Neural progenitor cell (in vitro differentiated cells): ENCODE data around the gene ST6GAL1. TPM values are rescaled to one million over a fixed set of nuclear protein-coding genes. Genes with fewer than 3 reads are reported as not detected.

ENCODE experiments used
- DNase-seq: peaks from one replicate; pipeline ENCODE4 v3.0.0-alpha.2; 2016; ENCODE audit warnings: low spot score
- H2AFZ ChIP-seq: fragments of 200-600 bp; sonication (generic); replicated peaks from 2 replicates; pipeline ENCODE4 v1.6.1; 2016; ENCODE audit warnings: antibody characterized with exemption
- H3F3A ChIP-seq: fragments of 200-600 bp; sonication (generic); 2 replicates; pipeline ENCODE4 v1.6.1; 2016; ENCODE audit warnings: antibody characterized with exemption, low read depth
- H3K27ac ChIP-seq: fragments of 200-600 bp; sonication (generic); 2 replicates; pipeline ENCODE4 v1.5.1; 2016; ENCODE audit warnings: mild to moderate bottlenecking
- H3K27me3 ChIP-seq: fragments of 200-600 bp; sonication (generic); 2 replicates; pipeline ENCODE4 v1.6.1; 2016; ENCODE audit warnings: mild to moderate bottlenecking, moderate library complexity
- H3K36me3 ChIP-seq: fragments of 200-600 bp; sonication (generic); 2 replicates; pipeline ENCODE4 v1.5.1; 2016
- H3K4me1 ChIP-seq: fragments of 200-600 bp; sonication (generic); 2 replicates; pipeline ENCODE4 v1.6.1; 2016; ENCODE audit warnings: mixed run types
- H3K4me2 ChIP-seq: fragments of 200-600 bp; sonication (generic); 2 replicates; pipeline ENCODE4 v1.6.1; 2016
- H3K4me3 ChIP-seq: fragments of 200-600 bp; sonication (generic); 2 replicates; pipeline ENCODE4 v1.5.1; 2016
- H3K79me2 ChIP-seq: fragments of 200-600 bp; sonication (generic); 2 replicates; pipeline ENCODE4 v1.6.1; 2016; ENCODE audit warnings: low read depth
- H3K9ac ChIP-seq: fragments of 200-600 bp; sonication (generic); 2 replicates; pipeline ENCODE4 v1.6.1; 2016
- H3K9me3 ChIP-seq: fragments of 200-600 bp; sonication (generic); 2 replicates; pipeline ENCODE4 v1.5.1; 2016; ENCODE audit warnings: low read depth
- H4K20me1 ChIP-seq: fragments of 200-600 bp; sonication (generic); 2 replicates; pipeline ENCODE4 v1.6.1; 2016; ENCODE audit warnings: low read depth
- H3K27ac Mint-ChIP-seq: 3 replicates; pipeline ENCODE4 v1.8.0; 2021; ENCODE audit warnings: mixed read lengths
- H3K27me3 Mint-ChIP-seq: 2 replicates; pipeline ENCODE4 v1.8.0; 2022; ENCODE audit warnings: low read depth, mild to moderate bottlenecking, inconsistent platforms, moderate library complexity, mixed read lengths; ENCODE audit not compliant: insufficient read depth
- H3K36me3 Mint-ChIP-seq: 3 replicates; pipeline ENCODE4 v1.8.0; 2021; ENCODE audit warnings: mixed read lengths
- H3K4me1 Mint-ChIP-seq: 3 replicates; pipeline ENCODE4 v1.8.0; 2021; ENCODE audit warnings: mixed read lengths
- H3K4me3 Mint-ChIP-seq: 3 replicates; pipeline ENCODE4 v1.8.0; 2021; ENCODE audit warnings: mild to moderate bottlenecking, moderate library complexity, mixed read lengths
- H3K9me3 Mint-ChIP-seq: 3 replicates; pipeline ENCODE4 v1.8.0; 2020; ENCODE audit warnings: mixed read lengths
- EZH2 ChIP-seq: fragments of 200-600 bp; sonication (generic); IDR thresholded peaks from 2 replicates; pipeline ENCODE4 v1.6.1; 2017; ENCODE audit warnings: antibody characterized with exemption, mild to moderate bottlenecking, moderate library complexity
- EZH2phosphoT487 ChIP-seq: fragments of 200-600 bp; sonication (generic); IDR thresholded peaks from 2 replicates; pipeline ENCODE4 v1.6.1; 2017; ENCODE audit warnings: antibody characterized with exemption
- total RNA-seq: library from RNA; depleted of rRNA; stranded (reverse); fragments of >200 nt; gene quantifications from 2 replicates; pipeline ENCODE4 v1.2.3, GENCODE V29; 2015; ENCODE audit warnings: low replicate concordance
- TF ChIP-seq, protein P1 (sequence below): fragments of 200-600 bp; sonication (generic); IDR thresholded peaks from 2 replicates; pipeline ENCODE4 v1.5.1; 2017; ENCODE audit warnings: antibody characterized with exemption, mild to moderate bottlenecking

Gene ST6GAL1, protein sequence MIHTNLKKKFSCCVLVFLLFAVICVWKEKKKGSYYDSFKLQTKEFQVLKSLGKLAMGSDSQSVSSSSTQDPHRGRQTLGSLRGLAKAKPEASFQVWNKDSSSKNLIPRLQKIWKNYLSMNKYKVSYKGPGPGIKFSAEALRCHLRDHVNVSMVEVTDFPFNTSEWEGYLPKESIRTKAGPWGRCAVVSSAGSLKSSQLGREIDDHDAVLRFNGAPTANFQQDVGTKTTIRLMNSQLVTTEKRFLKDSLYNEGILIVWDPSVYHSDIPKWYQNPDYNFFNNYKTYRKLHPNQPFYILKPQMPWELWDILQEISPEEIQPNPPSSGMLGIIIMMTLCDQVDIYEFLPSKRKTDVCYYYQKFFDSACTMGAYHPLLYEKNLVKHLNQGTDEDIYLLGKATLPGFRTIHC
- total RNA-seq: 27.3 and 39.2 TPM in 2 replicates

DNA sequence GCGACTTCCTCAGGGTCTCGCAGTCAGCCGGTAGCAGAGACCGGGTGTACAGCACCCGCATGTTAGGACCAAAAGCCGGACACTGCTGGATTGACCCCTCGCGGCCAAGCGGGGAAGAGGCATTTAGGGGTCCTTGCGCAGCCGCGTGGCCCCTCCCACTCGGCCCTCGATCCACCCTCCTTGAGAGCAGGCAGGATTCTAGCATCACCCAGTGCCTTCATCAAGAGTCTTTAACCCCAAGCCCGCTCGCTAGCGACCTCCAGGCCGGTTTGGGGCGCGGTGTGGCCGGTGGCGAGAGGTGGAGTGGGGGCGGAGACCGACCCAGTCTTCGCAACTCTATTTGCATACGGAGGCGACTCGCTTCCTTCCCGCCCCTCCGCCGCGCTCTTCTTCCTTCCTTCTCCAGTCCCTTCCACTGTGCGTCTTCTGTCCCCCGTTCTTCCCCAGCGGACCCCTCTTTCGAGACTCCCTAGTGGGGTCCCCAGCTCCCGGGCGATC is at the start of gene ST6GAL1:
ST6GAL1 (plus strand) TSS at position 384 of the 498 bp plus-strand sequence. CDS start 112,178 bp downstream, outside the sequence.
- H3K9me3 ChIP-seq: no peaks in the 10 kb centered on the region
- H3K79me2 ChIP-seq: peaks cover 41% of the 10 kb centered on the region
- no peaks in the 10 kb centered on the region for H3K36me3 ChIP-seq
- peak; percentile 86 for DNase-seq
- H3F3A ChIP-seq: peaks cover 41% of the 10 kb centered on the region
- peaks cover 6% of the 10 kb centered on the region for H3K27me3 ChIP-seq
- H3K4me2 ChIP-seq: peak within 1 kb of the TSS; percentile 96
- Mint-ChIP-seq H3K4me3 (peak within 1 kb of the TSS; percentile 96), H3K27me3 (peaks cover 22% of the 10 kb centered on the region), H3K9me3 (peaks cover 4% of the 10 kb centered on the region), H3K4me1 (peaks cover 21% of the 10 kb centered on the region), H3K36me3 (peaks cover 6% of the 10 kb centered on the region), H3K27ac (peak within 1 kb of the TSS; percentile 86)
- peak within 1 kb of the TSS; percentile 46 for H3K9ac ChIP-seq
- H2AFZ ChIP-seq: peak within 1 kb of the TSS; percentile 93
- H3K4me3 ChIP-seq: peak within 1 kb of the TSS; percentile 93
- H3K4me1 ChIP-seq: peaks cover 13% of the 10 kb centered on the region
- peak within 1 kb of the TSS; percentile 22 for H3K27ac ChIP-seq
- no peak for TF ChIP-seq EZH2phosphoT487
- TF ChIP-seq, protein P1, sequence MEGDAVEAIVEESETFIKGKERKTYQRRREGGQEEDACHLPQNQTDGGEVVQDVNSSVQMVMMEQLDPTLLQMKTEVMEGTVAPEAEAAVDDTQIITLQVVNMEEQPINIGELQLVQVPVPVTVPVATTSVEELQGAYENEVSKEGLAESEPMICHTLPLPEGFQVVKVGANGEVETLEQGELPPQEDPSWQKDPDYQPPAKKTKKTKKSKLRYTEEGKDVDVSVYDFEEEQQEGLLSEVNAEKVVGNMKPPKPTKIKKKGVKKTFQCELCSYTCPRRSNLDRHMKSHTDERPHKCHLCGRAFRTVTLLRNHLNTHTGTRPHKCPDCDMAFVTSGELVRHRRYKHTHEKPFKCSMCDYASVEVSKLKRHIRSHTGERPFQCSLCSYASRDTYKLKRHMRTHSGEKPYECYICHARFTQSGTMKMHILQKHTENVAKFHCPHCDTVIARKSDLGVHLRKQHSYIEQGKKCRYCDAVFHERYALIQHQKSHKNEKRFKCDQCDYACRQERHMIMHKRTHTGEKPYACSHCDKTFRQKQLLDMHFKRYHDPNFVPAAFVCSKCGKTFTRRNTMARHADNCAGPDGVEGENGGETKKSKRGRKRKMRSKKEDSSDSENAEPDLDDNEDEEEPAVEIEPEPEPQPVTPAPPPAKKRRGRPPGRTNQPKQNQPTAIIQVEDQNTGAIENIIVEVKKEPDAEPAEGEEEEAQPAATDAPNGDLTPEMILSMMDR: peak; percentile 41
- peaks cover 35% of the 10 kb centered on the region for H4K20me1 ChIP-seq

DNA sequence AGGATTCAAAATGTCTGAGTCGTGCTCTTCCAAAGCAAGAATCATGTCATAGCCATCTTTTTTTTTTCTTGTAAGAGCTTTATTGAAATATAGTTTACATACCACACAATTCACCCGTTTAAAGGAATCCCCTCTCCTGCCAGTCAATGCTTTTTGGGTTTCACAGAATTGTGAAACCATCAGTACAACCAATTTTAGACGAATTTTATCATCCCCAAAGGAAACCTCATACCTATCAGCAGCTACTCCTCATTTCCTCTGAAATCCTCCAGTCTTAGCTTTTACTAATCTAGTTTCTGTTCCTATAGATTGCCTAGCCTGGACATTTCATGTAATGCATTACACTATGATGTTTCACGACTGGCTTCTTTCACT is 48.2 kb upstream of the ST6GAL1 start:
- Mint-ChIP-seq H3K36me3 (no peaks in the 10 kb centered on the region), H3K4me3 (no peak overlapping the region), H3K27me3 (peaks cover 8% of the 10 kb centered on the region), H3K9me3 (peaks cover 6% of the 10 kb centered on the region), H3K4me1 (peaks cover 12% of the 10 kb centered on the region), H3K27ac (peak overlapping the region; percentile 23)
- H3K79me2 ChIP-seq: no peaks in the 10 kb centered on the region
- H3K27me3 ChIP-seq: no peaks in the 10 kb centered on the region
- peaks cover 4% of the 10 kb centered on the region for H3K4me1 ChIP-seq
- no peak overlapping the region for H3K4me3 ChIP-seq
- no peaks in the 10 kb centered on the region for H3K36me3 ChIP-seq
- H3F3A ChIP-seq: no peaks in the 10 kb centered on the region
- H3K4me2 ChIP-seq: no peak overlapping the region
- H2AFZ ChIP-seq: no peak overlapping the region
- H4K20me1 ChIP-seq: no peaks in the 10 kb centered on the region
- TF ChIP-seq EZH2phosphoT487 (no peak), EZH2 (no peak)
- TF ChIP-seq, protein P1: no peak
- H3K9me3 ChIP-seq: no peaks in the 10 kb centered on the region
- no peak for DNase-seq
- no peak overlapping the region for H3K9ac ChIP-seq
- H3K27ac ChIP-seq: no peak overlapping the region

DNA sequence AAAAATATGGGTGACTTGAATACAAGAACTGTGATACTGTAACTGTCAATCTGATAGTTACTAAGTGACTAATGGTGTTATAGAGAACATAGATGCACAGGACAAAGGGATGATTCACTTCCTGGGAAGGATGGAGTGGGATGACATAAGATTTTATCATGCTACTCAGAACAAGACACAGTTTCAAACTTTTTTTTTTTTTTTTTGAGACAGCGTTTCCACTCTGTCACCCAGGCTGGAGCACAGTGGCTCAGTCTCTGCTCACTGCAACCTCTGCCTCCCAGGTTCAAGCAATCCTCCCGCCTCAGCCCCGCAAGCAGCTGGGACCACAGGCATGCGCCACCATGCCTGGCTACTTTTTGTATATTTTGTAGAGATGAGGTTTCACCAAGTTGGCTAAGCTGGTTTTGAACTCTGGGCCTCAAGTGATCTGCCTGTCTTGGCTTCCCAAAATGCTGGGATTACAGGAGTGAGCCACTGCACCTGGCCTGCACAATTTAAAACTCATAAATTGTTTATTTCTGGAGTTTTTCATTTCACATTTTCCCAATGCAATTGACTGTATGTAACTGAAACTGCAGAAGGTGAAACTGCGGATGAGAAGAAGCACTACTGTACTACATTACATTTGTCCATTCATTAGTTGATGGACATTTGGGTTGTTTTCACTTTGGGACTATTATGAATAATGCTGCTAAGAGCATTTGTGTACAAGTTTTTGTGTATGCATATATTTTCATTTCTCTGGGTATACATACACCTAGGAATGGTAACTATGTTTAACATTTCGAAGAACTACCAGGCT is 47.2 kb upstream of the ST6GAL1 start:
- Histone ChIP-seq H3K9me3 (no peaks in the 10 kb centered on the region), H3K4me1 (peaks cover 6% of the 10 kb centered on the region), H3K4me2 (no peak overlapping the region), H2AFZ (no peak overlapping the region), H3K79me2 (no peaks in the 10 kb centered on the region), H3K27ac (no peak overlapping the region), H3K9ac (no peak overlapping the region), H3K4me3 (no peak overlapping the region), H3K36me3 (no peaks in the 10 kb centered on the region), H4K20me1 (no peaks in the 10 kb centered on the region), H3F3A (peaks cover 4% of the 10 kb centered on the region), H3K27me3 (no peaks in the 10 kb centered on the region)
- Mint-ChIP-seq H3K4me1 (peaks cover 16% of the 10 kb centered on the region), H3K27ac (no peak overlapping the region), H3K27me3 (peaks cover 8% of the 10 kb centered on the region), H3K36me3 (no peaks in the 10 kb centered on the region), H3K4me3 (no peak overlapping the region), H3K9me3 (peaks cover 3% of the 10 kb centered on the region)
- TF ChIP-seq, protein P1: no peak
- TF ChIP-seq EZH2phosphoT487 (no peak), EZH2 (no peak)
- no peak for DNase-seq
